Occipital lobe (tissue), 2 donors: Measurements from ENCODE around the gene PRKD2. TPM values are rescaled to one million over a fixed set of nuclear protein-coding genes. Genes with fewer than 3 reads are reported as not detected.
"Not testable (repeated sequence)": the region's sequence is repeated elsewhere in the genome, so short reads cannot be mapped to it uniquely, and the experiment has no call there.

Source experiments
- DNase-seq: peaks from one replicate; lab custom pipeline; 2025; lab: John Stamatoyannopoulos, UW
- total RNA-seq: library from RNA; depleted of rRNA; stranded (reverse); fragments of >200 nt; gene quantifications from one replicate; pipeline ENCODE4 v1.2.3, GENCODE V29; 2014

PRKD2 gene
- total RNA-seq = 4.7 TPM

DNA sequence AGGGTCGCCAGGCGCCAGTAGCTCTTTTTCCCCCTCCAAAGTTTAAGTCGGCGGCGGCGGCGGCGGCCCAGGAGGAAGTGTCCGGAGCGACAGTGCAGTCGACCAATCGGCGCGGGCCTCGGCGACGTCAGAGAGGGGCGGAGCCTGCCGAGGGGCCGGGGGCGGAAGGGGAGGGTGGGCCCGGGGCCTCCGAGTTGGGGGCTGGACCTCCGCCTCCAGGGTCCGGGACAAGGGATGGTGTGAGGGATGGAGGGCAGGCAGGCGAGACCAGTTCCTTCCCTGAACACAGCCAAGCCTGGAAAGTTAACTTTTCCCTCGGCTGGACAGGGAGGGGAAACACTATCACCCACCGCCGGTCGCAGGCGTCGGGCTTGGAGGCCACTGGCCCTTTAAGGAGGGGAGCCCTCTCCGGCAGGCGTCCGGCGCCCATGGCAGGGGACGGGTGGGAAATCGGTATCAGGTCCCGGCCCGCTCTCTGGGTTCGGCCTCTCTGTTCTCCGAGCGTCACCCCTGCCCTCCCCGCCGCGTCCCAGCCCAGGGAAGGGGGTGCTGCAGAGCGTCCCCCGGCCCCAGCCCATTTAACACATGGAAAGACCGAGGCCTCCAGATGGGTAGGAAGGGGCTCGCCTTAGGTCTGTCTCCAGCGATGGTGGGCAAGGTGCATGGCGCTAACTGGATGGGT is at the start of gene PRKD2:
Gene PRKD2, minus strand, starts transcription at position 81 of the 682 bp plus-strand sequence. CDS start 744 bp downstream, outside the sequence.
- peak; percentile 63 for DNase-seq

- DNase-seq = no peak
Observed at GRCh38 chr19:46764817-46765291, 47.9 kb upstream of the PRKD2 start.

- no peak for DNase-seq
Observed at GRCh38 chr19:46762245-46762890, 45.5 kb upstream of the PRKD2 start.

GRCh38 chr19:46761418-46761831 is 44.5 kb upstream of the PRKD2 start:
- DNase-seq = no peak

DNA sequence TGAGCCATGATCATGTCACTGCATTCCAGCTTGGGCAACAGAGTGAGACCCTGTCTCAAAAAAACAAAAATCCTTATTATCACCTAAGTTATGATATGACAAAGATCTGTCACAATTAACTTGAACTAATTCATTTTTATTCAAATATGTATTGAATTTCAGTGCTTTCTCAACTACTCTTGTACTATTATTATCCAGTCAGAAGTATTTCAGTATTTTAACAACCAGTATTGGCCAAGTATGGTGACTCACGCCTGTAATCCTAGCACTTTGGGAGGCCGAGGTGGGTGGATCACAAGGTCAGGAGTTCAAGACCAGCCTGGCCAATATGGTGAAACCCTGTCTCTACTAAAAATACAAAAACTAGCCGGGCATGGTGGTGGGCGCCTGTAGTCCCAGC is 44.0 kb upstream of the PRKD2 start:
- DNase-seq = not testable (repeated sequence)

GRCh38 chr19:46760363-46760762 is 43.4 kb upstream of the PRKD2 start:
- no peak for DNase-seq

DNA sequence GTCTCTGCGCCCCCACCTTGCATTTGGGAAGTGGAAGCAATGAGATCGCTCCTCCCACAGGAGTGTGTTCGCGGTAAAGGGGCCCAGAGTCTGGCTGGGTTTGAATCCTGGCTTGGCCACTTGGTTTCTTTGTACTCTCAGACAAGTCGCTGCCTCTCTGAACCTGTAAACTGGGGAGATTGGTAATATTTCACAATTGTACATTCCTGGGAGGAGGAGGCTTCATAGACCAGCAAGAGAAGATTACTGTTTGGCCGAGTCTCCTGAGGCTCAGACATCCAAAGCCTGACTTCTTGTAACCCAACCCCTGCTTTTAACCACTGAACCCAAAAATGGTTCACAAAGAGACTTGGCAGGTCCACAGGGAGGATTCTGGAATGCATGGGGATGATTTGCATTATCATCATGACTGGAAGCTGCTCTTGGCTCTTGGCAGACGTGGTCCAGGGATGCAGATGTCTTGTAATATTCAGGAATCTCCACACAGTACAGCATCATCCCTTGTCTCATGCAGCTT is 43.0 kb upstream of the PRKD2 start:
- no peak for DNase-seq

DNA sequence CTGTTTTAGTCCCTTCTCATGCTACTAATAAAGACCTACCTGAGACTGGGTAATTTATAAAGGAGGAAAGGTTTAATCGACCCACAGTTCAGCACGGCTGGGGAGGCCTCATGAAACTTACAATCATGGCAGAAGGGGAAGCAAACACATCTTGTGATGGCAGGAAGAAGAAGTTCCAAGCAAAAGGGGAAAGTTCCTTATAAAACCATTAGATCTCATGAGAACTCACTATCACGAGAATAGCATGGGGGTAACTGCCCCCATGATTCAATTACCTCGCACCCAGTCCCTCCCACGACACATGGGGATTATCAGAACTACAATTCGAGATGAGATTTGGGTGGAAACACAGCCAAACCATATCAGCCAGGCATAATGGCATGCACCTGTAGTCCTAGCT is 42.3 kb upstream of the PRKD2 start:
- no peak for DNase-seq

DNA sequence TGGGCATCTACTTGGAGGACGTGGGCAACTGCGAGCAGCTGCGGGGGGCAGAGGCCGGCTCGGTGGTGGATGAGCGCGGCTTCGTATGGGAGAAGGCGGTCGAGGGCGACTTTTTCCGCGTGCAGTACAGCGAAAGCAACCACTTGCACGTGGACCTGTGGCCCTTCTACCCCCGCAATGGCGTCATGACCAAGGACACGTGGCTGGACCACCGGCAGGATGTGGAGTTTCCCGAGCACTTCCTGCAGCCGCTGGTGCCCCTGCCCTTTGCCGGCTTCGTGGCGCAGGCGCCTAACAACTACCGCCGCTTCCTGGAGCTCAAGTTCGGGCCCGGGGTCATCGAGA is 39.6 kb upstream of the PRKD2 start:
- DNase-seq = no peak

GRCh38 chr19:46755853-46756543 is 39.1 kb upstream of the PRKD2 start:
- no peak for DNase-seq

DNA sequence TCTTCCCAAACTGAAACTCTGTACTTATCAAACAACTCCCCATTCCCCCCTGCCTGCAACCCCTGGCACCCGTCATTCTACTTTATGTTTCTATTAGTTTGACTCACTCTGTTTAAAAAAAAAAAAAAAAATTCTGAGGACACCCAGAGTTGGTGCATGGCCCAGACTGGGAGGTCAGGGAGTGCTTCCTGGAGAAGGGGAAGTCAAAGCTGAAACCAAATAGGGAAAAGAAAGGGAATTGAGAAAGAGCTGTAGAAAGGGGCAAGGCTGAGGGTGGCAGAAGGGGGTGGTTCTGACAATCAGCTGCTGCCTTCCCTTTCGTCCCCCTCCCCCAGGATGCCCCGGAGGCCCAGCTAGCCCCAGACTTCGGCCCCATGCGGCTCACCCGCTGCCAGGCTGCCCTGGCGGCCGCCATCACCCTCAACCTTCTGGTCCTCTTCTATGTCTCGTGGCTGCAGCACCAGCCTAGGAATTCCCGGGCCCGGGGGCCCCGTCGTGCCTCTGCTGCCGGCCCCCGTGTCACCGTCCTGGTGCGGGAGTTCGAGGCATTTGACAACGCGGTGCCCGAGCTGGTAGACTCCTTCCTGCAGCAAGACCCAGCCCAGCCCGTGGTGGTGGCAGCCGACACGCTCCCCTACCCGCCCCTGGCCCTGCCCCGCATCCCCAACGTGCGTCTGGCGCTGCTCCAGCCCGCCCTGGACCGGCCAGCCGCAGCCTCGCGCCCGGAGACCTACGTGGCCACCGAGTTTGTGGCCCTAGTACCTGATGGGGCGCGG is 38.4 kb upstream of the PRKD2 start:
- DNase-seq = no peak

DNA sequence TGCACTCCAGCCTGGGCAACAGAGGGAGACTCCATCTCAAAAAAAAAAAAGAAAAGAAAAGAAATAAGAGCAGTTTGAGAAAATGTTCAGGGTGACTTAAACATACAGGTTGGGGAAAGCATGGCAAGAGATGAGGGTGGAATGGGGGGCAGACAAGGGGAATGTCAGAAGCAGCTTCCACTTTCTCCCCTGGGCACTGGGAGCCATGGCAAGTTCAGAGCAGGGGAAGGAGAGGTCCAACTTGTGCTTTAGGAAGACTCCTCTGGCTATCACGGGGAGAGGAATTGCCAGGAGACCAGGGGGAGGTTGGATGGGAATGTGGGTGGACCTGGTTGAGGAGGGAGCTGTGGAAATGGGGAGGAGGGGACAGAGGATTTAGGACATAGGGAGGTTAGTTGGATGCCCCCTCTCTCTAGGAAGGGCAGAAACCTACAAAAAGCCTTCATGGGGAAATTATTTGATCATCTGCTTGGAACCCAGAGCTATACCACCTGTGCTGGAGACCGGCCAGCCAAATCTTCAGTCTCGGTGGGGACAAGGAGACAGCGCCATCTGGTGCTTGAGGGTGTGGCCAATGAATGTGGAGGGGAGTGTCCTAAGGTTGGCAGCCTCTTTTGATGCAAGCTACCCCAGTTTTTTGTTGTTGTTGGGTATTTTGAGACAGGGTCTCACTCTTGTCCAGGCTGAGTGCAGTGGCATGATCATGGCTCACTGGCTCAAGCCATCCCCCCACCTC is 36.7 kb upstream of the PRKD2 start:
- DNase-seq = no peak

DNA sequence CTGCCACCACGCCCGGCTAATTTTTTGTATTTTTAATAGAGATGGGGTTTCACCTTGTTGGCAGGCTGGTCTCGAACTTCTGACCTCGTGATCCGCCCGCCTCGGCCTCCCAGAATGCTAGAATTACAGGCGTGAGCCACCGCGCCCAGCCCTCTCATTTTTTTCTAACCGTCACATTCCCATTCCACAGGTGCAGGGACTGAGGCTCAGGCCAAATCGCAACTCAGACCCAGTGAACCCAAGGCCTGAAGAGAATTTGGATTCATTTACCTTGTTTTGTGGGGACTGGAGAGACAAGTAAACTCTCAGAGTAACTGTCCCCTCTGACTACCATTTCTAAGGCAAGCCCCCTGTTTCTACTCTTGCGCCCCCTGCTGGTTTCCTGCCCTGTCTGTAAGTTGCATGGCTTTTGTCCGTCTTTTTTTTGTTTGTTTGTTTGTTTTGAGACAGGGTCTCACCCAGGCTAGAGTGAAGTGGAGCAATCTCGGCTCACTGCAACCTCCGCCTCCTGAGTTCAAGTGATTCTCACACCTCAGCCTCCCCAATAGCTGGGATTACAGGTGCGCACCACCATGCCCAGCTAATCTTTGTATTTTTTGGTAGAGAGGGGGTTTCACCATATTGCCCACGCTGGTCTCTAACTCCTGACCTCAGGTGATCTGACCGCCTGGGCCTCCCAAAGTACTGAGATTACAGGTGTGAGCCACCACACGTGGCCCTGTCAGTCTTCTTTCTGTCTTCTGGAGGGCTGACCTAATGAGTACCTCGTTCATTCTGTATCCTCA is 31.6 kb upstream of the PRKD2 start:
- DNase-seq = no peak

DNA sequence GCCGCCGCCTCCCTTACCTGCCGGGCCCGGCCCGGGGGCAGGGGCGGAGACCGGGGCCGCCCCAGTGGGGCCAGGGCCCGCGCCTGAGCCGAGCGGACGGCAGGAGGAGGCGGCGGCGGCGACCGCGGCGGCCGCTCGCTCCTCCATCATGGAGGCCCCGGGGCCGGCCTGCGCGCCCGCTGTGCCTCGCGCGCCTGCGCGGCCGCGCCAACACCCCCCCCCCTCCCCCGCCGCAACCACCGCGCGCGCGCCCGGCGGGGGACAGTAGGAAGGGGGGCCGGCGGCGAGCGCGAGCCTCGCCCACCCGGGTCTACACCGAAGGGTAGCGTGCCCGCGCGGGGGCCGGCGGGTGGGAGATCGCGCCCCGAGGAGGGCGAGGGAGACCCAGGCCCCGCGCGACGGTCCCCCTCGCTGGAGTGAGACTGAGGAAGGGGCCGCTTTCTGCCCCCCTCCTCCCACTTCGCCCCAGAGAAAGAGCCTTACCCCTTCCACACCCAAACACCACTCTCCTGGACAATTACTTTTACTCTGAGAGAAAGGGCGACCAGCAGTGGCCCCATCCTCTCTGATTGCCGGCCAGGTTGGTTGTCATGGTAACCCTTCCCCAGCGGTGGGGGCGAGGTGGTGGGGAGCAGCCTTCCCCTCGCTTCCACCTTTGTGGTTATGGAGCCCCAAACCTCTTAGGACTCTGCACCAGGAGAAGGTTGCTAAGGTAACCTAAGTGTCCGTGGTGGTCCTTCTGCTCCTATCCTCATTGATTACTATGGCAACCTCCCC is 29.6 kb upstream of the PRKD2 start, which contains the start of gene STRN4:
Gene STRN4, minus strand, starts transcription at position 170 of the 777 bp plus-strand sequence. Its CDS starts 20 bp downstream, at position 150.
- peak; percentile 20 for DNase-seq

DNA sequence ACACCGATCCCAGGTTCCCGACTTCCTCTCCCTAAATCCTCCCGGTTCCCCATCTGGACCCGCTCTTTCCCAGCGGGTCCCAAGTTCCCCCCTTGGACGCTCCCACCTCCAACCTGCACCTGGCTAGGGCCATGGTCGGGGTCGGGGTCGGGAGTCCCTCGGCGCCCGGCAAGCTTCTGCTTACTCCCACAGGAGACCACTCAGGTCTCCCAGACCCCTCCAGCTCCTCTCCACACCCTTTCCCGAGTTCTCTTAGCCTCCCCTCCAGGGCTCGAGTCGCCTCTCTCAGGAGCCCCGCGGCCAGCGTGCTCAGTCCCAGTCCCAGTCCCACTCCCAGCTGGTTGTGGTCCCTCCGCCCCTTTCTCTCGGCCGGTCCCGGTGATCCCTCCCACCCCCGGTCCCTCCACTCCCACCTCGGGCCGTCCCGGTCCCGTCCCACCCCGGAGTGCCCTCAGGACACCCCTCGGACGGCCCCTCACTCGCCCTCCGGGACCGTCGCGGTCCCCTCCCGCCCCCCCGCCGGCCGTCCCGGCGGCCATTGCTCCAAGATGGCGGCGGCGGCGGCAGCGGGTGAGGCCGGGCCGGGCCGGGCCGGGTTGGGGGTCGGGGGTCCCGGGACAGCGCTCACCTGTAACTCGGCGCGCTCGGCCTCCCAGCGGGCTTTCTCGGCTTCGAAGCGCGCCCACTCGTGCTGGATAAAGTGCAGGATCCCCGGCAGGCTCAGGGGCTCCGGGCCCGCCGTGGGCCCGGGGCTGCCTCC is 28.8 kb upstream of the PRKD2 start, which contains the start of gene FKRP:
Gene FKRP, plus strand, starts transcription at position 537 of the 760 bp plus-strand sequence. CDS start 9,394 bp downstream, outside the sequence.
- DNase-seq = no peak

DNA sequence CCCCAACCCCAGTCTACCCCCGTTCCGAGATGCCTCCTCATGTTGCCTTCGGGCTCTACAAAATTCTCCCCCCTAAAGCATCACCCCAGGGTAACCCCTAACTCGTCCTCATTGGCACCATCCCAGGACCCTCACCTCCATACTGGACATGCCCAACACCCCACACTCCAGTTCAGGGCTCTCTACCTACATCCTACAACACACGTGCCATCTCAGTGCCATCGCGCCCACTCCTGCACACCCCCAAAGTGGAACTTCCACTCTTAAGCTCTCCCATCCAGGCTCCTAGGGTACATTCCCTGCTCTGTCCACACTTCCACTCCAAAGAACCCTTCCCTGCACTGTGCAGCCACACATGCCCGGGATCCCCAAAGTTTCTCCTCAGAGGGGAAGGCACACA is 28.1 kb upstream of the PRKD2 start:
- no peak for DNase-seq

DNA sequence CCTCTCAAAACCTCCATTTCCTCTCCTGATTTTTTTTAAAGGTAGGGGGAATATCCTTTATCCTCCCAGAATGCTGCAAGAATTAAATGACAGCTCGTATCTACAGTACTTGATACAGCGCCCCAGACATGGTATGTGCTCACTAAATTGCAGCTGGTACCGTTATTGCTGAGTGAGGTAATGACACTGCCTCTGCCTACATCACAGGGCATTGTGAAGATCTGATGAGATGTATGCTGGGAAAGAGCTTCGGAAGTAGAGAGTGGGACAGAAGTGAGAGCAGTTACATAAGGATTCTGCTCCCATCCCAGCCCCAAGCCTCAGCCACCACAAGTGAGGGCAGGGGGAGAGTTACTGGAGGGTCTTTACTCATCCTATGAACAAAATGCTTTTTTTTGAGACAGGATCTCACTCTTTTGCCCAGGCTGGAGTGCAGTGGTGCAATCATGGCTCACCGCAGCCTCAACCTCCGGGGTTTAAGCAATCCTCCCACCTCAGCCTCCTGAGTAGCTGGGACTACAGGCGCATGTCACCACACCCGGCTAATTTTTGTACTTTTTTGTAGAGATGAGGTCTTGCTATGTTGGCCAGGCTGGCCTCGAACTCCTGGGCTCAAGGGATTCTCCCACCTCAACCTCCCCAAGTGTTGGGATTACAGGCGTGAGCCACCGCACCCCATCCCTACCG is 27.2 kb upstream of the PRKD2 start:
- DNase-seq = no peak
